K562 (cell line): ENCODE data around the gene RHD. TPM values are rescaled to one million over a fixed set of nuclear protein-coding genes. Genes with fewer than 3 reads are reported as not detected.

Experiments used
- CREM ChIP-seq: IDR thresholded peaks from 2 replicates; pipeline ENCODE4 v1.6.1; 2014; ENCODE audit warnings: antibody characterized with exemption, low read depth
- GATAD2B ChIP-seq: fragments of 450-650 bp; IDR thresholded peaks from 2 replicates; pipeline ENCODE4 v1.6.1; 2017; ENCODE audit warnings: mild to moderate bottlenecking, borderline replicate concordance
- JUN ChIP-seq, 2 experiments: sonication (generic) in 1 of 2; formaldehyde crosslinking in 1 of 2; IDR thresholded peaks; 2 replicates each; pipeline versions ENCODE4 v1.6.1 to v1.8.0; 2012 to 2022; ENCODE audit warnings: borderline replicate concordance in 2 of 2, mild to moderate bottlenecking in 2 of 2, improper control_type of control experiment in 1 of 2, low read depth in 1 of 2, low read length in 1 of 2, missing genetic modification reagents in 1 of 2
- NEUROD1 ChIP-seq: fragments of 150-350 bp; IDR thresholded peaks from 2 replicates; pipeline ENCODE4 v1.6.1; 2014; ENCODE audit warnings: borderline replicate concordance, low read length, low read depth; ENCODE audit not compliant: partially characterized antibody
- PURB ChIP-seq: sonication (generic); formaldehyde crosslinking; IDR thresholded peaks from 2 replicates; pipeline ENCODE4 v1.9.0; 2021; ENCODE audit warnings: low read depth, mild to moderate bottlenecking, missing genetic modification reagents
- RAD21 ChIP-seq, 2 experiments: fragments of 250-450 bp in 1 of 2; fragments of 450-650 bp in 1 of 2; sonication (Bioruptor Pico) in 1 of 2; formaldehyde crosslinking in 1 of 2; IDR thresholded peaks in 1 of 2; conservative IDR thresholded peaks in 1 of 2; 2 replicates each; pipeline versions ENCODE4 v1.4.0 to v1.8.0; 2020 to 2022; ENCODE audit warnings: mild to moderate bottlenecking in 2 of 2, moderate library complexity in 1 of 2
- RHOXF2B ChIP-seq: fragments of 250-450 bp; sonication (Bioruptor Pico); conservative IDR thresholded peaks from 2 replicates; pipeline ENCODE4 v1.5.1; 2021
- SETDB1 ChIP-seq: IDR thresholded peaks from one replicate; pipeline ENCODE4 v1.6.1; 2012; ENCODE audit warnings: low read length, control low read depth, inconsistent platforms
- SMARCC2 ChIP-seq: fragments of 450-650 bp; IDR thresholded peaks from 2 replicates; pipeline ENCODE4 v1.6.1; 2017; ENCODE audit warnings: antibody characterized with exemption, moderate library complexity, mild to moderate bottlenecking, low read depth
- SRF ChIP-seq, 2 experiments: fragments of 250-450, 450-650 bp in 1 of 2; sonication (Bioruptor Pico) in 1 of 2; sonication (generic) in 1 of 2; formaldehyde crosslinking; IDR thresholded peaks; 2 replicates each; pipeline versions ENCODE4 v1.5.0 to v1.5.1; 2020 to 2022; ENCODE audit warnings: mild to moderate bottlenecking in 1 of 2, missing genetic modification reagents in 1 of 2
- YY1 ChIP-seq, 3 experiments: IDR thresholded peaks; 2 replicates each; pipeline ENCODE4 v1.6.1; 2011; ENCODE audit warnings: low read length in 2 of 3, mild to moderate bottlenecking in 2 of 3, moderate library complexity in 2 of 3, borderline replicate concordance in 1 of 3, control low read depth in 1 of 3, low read depth in 1 of 3; ENCODE audit not compliant: insufficient read depth in 3 of 3, insufficient replicate concordance in 2 of 3, control insufficient read depth in 1 of 3, insufficient read length in 1 of 3; ENCODE audit errors: extremely low read depth in 1 of 3
- polyA plus RNA-seq, 8 experiments: library from polyadenylated mRNA; depleted of rRNA in 4 of 8; stranded (reverse) in 5 of 8; unstranded in 3 of 8; fragments of >200 nt; fragmentation: Nextera tagmentation in 2 of 8; fragmentation: Illumina TruSeq in 1 of 8; extraction: Ambion mirVana in 2 of 8; extraction: Trizol in 1 of 8; gene quantifications; 2 replicates each; pipeline versions ENCODE4 v1.2.1 to v1.2.3, GENCODE V29; 2011 to 2014; ENCODE audit warnings: inconsistent platforms in 1 of 8, missing spikeins in 1 of 8
- total RNA-seq, 7 experiments: library from RNA; depleted of rRNA in 6 of 7; stranded (reverse); fragments of >200 nt in 6 of 7; fragmentation: Illumina TruSeq in 2 of 7; extraction: Trizol in 2 of 7; gene quantifications; 2 replicates each; pipeline versions ENCODE4 v1.2.1 to v1.2.3, GENCODE V29; 2011 to 2021; ENCODE audit warnings: low replicate concordance in 1 of 7
- TF ChIP-seq, protein P1 (sequence below): fragments of 250-450 bp; sonication (Bioruptor Pico); IDR thresholded peaks from 2 replicates; pipeline ENCODE4 v1.5.0; 2021
- TF ChIP-seq, protein P2 (sequence below): fragments of 200-800 bp; sonication (Bioruptor generic); IDR thresholded peaks from 2 replicates; pipeline ENCODE4 v1.6.1; 2017; ENCODE audit warnings: missing genetic modification characterization, missing compliant biosample characterization
- TF ChIP-seq, protein P3 (sequence below): sonication (generic); formaldehyde crosslinking; IDR thresholded peaks from 2 replicates; pipeline ENCODE4 v1.8.0; 2022; ENCODE audit warnings: missing genetic modification reagents, mild to moderate bottlenecking, borderline replicate concordance
- TF ChIP-seq, protein P4 (sequence below): fragments of 250-450 bp; sonication (Bioruptor Pico); IDR thresholded peaks from 2 replicates; pipeline ENCODE4 v1.4.0; 2020; ENCODE audit warnings: borderline replicate concordance

The RHD gene
- total and polyA plus RNA-seq, 9 of the 15 experiments (the other 6 are each of a cell fraction or from before 2014, with no cell fraction given), result 8.8 to 32.4 (median 15.0) TPM

DNA sequence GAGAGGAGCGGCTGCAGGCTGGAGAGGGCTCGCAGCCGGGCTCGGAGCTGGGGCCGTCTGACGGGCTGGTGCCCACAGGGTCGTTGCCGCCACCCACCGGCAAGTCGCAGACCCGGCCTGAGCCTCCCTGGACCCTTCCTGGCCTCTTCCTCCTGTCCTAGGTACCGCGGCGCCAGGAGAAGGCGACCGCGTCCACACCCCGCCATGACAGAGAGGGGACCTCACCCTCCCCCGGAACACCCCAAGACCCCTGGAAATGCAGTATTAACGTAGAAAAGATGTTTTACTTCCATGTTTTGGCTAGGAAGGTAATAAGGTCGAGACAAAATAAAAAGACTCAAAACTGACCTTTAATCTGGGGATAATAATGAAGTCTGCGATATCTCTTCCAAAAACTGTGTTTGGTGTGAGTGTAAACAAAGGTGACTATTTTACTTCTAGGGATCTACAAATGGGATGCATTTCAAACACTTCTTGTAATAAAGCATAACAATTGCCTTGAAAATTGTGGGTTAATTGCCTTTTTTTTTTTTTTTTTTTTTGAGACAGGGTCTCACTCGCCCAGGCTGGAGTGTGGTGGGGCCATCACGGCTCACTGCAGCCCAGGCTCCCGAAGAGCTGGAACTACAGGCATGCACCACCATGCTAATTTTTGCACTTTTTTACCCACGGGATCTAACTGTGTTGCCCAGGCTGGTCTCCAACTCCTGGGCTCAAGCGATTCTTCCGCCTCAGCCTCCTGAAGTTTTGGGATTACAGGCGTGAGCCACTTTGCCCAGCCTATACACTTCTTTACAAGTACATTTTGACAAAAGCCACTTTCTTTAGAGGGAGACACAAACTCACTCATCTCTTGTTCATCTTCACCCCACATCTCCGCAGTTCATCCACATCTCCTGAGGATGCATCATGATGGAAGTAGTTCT lies 24.2 kb upstream of the RHD start (continued):
- TF ChIP-seq, protein P1, sequence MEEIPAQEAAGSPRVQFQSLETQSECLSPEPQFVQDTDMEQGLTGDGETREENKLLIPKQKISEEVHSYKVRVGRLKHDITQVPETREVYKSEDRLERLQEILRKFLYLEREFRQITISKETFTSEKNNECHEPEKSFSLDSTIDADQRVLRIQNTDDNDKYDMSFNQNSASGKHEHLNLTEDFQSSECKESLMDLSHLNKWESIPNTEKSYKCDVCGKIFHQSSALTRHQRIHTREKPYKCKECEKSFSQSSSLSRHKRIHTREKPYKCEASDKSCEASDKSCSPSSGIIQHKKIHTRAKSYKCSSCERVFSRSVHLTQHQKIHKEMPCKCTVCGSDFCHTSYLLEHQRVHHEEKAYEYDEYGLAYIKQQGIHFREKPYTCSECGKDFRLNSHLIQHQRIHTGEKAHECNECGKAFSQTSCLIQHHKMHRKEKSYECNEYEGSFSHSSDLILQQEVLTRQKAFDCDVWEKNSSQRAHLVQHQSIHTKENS, result 0 out of 2 replicates have a peak, but pooled peaks have one; percentile 31
- TF ChIP-seq SRF (CRISPR knock-in tag; IDR thresholded peaks at IDR 0.05) (peak in 1 of 2 experiments; percentile 93; a peak in 2 of 4 replicates), PURB (CRISPR knock-in tag) (no peak), YY1 (IDR thresholded peaks at IDR 0.05; ENCODE audit: borderline replicate concordance in 1 of 3, control insufficient read depth in 1 of 3, extremely low read depth in 1 of 3, insufficient read depth in 3 of 3, insufficient read length in 1 of 3, insufficient replicate concordance in 2 of 3, low read depth in 1 of 3, low read length in 2 of 3) (peak in 2 of 3 experiments; percentile 63 to 67), RAD21 (CRISPR knock-in tag; conservative IDR thresholded peaks at IDR 0.05 in 1 of 2, IDR thresholded peaks at IDR 0.05 in 1 of 2) (peak in 1 of 2 experiments; percentile 40; a peak in 1 of 4 replicates), CREM (0 out of 2 replicates have a peak, but pooled peaks have one; percentile 5), RHOXF2B (CRISPR knock-in tag) (no peak), SMARCC2 (peak; percentile 47; the same call in 1 of the 2 replicates), NEUROD1 (peak; percentile 8), JUN (IDR thresholded peaks at IDR 0.05; ENCODE audit: borderline replicate concordance, low read depth, low read length) (no peak), JUN (CRISPR knock-in tag; IDR thresholded peaks at IDR 0.05; ENCODE audit: borderline replicate concordance) (no peak), SETDB1 (peak; percentile 4), GATAD2B (peak; percentile 52; the same call in 1 of the 2 replicates)
- TF ChIP-seq, protein P2, sequence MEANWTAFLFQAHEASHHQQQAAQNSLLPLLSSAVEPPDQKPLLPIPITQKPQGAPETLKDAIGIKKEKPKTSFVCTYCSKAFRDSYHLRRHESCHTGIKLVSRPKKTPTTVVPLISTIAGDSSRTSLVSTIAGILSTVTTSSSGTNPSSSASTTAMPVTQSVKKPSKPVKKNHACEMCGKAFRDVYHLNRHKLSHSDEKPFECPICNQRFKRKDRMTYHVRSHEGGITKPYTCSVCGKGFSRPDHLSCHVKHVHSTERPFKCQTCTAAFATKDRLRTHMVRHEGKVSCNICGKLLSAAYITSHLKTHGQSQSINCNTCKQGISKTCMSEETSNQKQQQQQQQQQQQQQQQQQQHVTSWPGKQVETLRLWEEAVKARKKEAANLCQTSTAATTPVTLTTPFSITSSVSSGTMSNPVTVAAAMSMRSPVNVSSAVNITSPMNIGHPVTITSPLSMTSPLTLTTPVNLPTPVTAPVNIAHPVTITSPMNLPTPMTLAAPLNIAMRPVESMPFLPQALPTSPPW (CRISPR knock-in tag), result peak; percentile 66; the same call in 1 of the 2 replicates
- TF ChIP-seq, protein P3, sequence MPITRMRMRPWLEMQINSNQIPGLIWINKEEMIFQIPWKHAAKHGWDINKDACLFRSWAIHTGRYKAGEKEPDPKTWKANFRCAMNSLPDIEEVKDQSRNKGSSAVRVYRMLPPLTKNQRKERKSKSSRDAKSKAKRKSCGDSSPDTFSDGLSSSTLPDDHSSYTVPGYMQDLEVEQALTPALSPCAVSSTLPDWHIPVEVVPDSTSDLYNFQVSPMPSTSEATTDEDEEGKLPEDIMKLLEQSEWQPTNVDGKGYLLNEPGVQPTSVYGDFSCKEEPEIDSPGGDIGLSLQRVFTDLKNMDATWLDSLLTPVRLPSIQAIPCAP, result no peak
- TF ChIP-seq, protein P4, sequence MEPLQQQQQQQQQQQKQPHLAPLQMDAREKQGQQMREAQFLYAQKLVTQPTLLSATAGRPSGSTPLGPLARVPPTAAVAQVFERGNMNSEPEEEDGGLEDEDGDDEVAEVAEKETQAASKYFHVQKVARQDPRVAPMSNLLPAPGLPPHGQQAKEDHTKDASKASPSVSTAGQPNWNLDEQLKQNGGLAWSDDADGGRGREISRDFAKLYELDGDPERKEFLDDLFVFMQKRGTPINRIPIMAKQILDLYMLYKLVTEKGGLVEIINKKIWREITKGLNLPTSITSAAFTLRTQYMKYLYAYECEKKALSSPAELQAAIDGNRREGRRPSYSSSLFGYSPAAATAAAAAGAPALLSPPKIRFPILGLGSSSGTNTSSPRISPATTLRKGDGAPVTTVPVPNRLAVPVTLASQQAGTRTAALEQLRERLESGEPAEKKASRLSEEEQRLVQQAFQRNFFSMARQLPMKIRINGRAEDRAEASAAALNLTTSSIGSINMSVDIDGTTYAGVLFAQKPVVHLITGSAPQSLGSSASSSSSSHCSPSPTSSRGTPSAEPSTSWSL (CRISPR knock-in tag), result no peak
